Panc1 (cell line): ENCODE measurements around the gene SLC44A4. TPM values are rescaled to one million over a fixed set of nuclear protein-coding genes. Genes with fewer than 3 reads are reported as not detected.
A peak's percentile ranks its signal among the peaks of the same experiment; 100 is the strongest.

ENCODE experiments used
- ATAC-seq: fragments of 200-7000 bp; cut with Tn5 transposase; 2 replicates; pipeline ENCODE4 v1.9.1; 2020; ENCODE audit warnings: mild to moderate bottlenecking, moderate library complexity
- BruUV-seq: library from RNA; stranded (reverse); fragments of 400-500 nt; replicated peaks from 2 replicates; lab custom pipeline; 2021; lab: Mats Ljungman, UMichigan
- CTCF ChIA-PET: fragments of 300-600 bp; sonication (Branson Sonifier 250); formaldehyde crosslinking; loops from one replicate; lab custom pipeline; 2022; ENCODE audit warnings: antibody characterized with exemption; lab: Charles Lee
- POLR2A ChIA-PET: fragments of 300-600 bp; sonication (Branson Sonifier 250); formaldehyde crosslinking; loops from one replicate; lab custom pipeline; 2022; ENCODE audit warnings: antibody characterized with exemption; lab: Charles Lee
- DNase-seq: peaks from one replicate; pipeline ENCODE4 v3.0.0-alpha.2; 2010; ENCODE audit warnings: low read depth, low spot score
- H3K27ac ChIP-seq: 2 replicates; pipeline ENCODE4 v1.5.1; 2011; ENCODE audit warnings: mild to moderate bottlenecking, low read length, inconsistent platforms
- H3K27me3 ChIP-seq: fragments of 200-500 bp; sonication (Bioruptor generic); 2 replicates; pipeline ENCODE4 v1.6.0; 2014; ENCODE audit warnings: low read length, inconsistent platforms; ENCODE audit not compliant: control insufficient read depth, insufficient read depth
- H3K36me3 ChIP-seq: fragments of 200-500 bp; sonication (Bioruptor generic); 2 replicates; pipeline ENCODE4 v1.5.1; 2014; ENCODE audit warnings: inconsistent platforms, mild to moderate bottlenecking, low read length, moderate library complexity; ENCODE audit not compliant: control insufficient read depth, insufficient read depth
- H3K4me1 ChIP-seq: 2 replicates; pipeline ENCODE4 v1.5.1; 2011; ENCODE audit warnings: inconsistent platforms, mild to moderate bottlenecking, low read length, moderate library complexity; ENCODE audit not compliant: control insufficient read depth, insufficient read depth
- H3K4me3 ChIP-seq, 2 experiments: 2 replicates each; pipeline ENCODE4 v1.5.1; 2011 to 2012; ENCODE audit warnings: low read depth in 2 of 2, low read length in 2 of 2, mild to moderate bottlenecking in 2 of 2, inconsistent platforms in 1 of 2, moderate library complexity in 1 of 2
- H3K9me3 ChIP-seq: fragments of 200-500 bp; sonication (Bioruptor generic); 2 replicates; pipeline ENCODE4 v1.5.1; 2014; ENCODE audit warnings: low read depth, mild to moderate bottlenecking, inconsistent platforms, low read length, moderate library complexity; ENCODE audit not compliant: control insufficient read depth, insufficient read depth
- CTCF ChIP-seq: fragments of 450-650 bp; IDR thresholded peaks from 2 replicates; pipeline ENCODE4 v1.5.1; 2017; ENCODE audit warnings: mild to moderate bottlenecking
- POLR2AphosphoS5 ChIP-seq: IDR thresholded peaks from 2 replicates; pipeline ENCODE4 v1.6.1; 2012; ENCODE audit warnings: mild to moderate bottlenecking, low read depth, low read length, moderate library complexity
- REST ChIP-seq, 2 experiments: IDR thresholded peaks; 2 replicates each; pipeline ENCODE4 v1.6.1; 2011 to 2012; ENCODE audit warnings: low read depth in 2 of 2, control low read depth in 1 of 2, low read length in 1 of 2, mild to moderate bottlenecking in 1 of 2, moderate library complexity in 1 of 2; ENCODE audit not compliant: insufficient read depth in 1 of 2
- SIN3A ChIP-seq: IDR thresholded peaks from 2 replicates; pipeline ENCODE4 v1.6.1; 2012; ENCODE audit warnings: low read depth, mild to moderate bottlenecking, low read length, moderate library complexity, borderline replicate concordance; ENCODE audit not compliant: insufficient read depth
- TCF7L2 ChIP-seq: IDR thresholded peaks from 2 replicates; pipeline ENCODE4 v1.6.1; 2011; ENCODE audit warnings: mild to moderate bottlenecking, low read depth, low read length, inconsistent platforms
- in situ Hi-C: cut with HindIII; loops from 2 replicates; pipeline ENCODE4 v1.10.0; 2016; ENCODE audit warnings: low sequenced_read_pairs, low pct_unique_long_range_greater_than_20kb
- intact Hi-C: fragments of 100-400 bp; cut with micrococcal nuclease; formaldehyde crosslinking; loops from one replicate; pipeline ENCODE4 v1.10.0; 2022; ENCODE audit not compliant: unreplicated experiment
- total RNA-seq: library from RNA; stranded (reverse); gene quantifications from one replicate; pipeline ENCODE4 v1.2.1, GENCODE V29; 2021; ENCODE audit not compliant: unreplicated experiment

Gene SLC44A4
- total RNA-seq, 1 experiment from 2014 or later = 2.7 TPM

- H3K27ac ChIP-seq = peak overlapping the region; percentile 95
- H3K4me1 ChIP-seq = peaks cover 38% of the 10 kb centered on the region
- TF ChIP-seq TCF7L2 = no peak
- 0 out of 2 replicates have a peak, but pooled peaks have one; percentile 25 for TF ChIP-seq SIN3A
- intact Hi-C loops = loop anchor here (10.0 kb wide), 1 partner anchor 101 kb away; the partner anchor contains the start of gene CLIC1
- H3K9me3 ChIP-seq = no peaks in the 10 kb centered on the region
- BruUV-seq = no TSS peak
- peak overlapping the region; percentile 77 to 95 for H3K4me3 ChIP-seq
- POLR2A ChIA-PET = no interaction called here
- DNase-seq = no peak
- peaks cover 21% of the 10 kb centered on the region for H3K36me3 ChIP-seq
- in situ Hi-C loops = no loop called here
- no peak for ATAC-seq
- CTCF ChIA-PET = no interaction called here
- H3K27me3 ChIP-seq = no peaks in the 10 kb centered on the region
Observed at GRCh38 chr6:31836047-31836473, 42.7 kb downstream of the SLC44A4 start.

- peak overlapping the region; percentile 77 to 95 for H3K4me3 ChIP-seq
- peaks cover 30% of the 10 kb centered on the region for H3K4me1 ChIP-seq
- intact Hi-C loops = loop anchor here (5.0 to 10.0 kb wide), 2 partner anchors 100 to 152 kb away; partner anchors contain the start of genes CLIC1 and LY6G5C
- H3K9me3 ChIP-seq = no peaks in the 10 kb centered on the region
- ChIA-PET CTCF (no interaction called here), POLR2A (interaction anchor here (0.6 to 0.7 kb wide), 4 partner anchors 41 to 211 kb away, joined by 4 to 6 read pairs (median 6); no protein-coding TSS in a partner anchor)
- ATAC-seq (peak; percentile 89), DNase-seq (no peak)
- peak in 1 of 2 experiments; percentile 15; a peak in 1 of 4 replicates for TF ChIP-seq REST (IDR thresholded peaks at IDR 0.05; ENCODE audit: insufficient read depth in 1 of 2, low read depth in 2 of 2, low read length in 1 of 2)
- TF ChIP-seq SIN3A = peak; percentile 88; the same call in 1 of the 2 replicates
- TF ChIP-seq POLR2AphosphoS5 = peak; percentile 100
- TF ChIP-seq TCF7L2 = no peak
- no peak for TF ChIP-seq CTCF
- H3K27ac ChIP-seq = peak overlapping the region; percentile 95
- BruUV-seq = no TSS peak
- H3K27me3 ChIP-seq = no peaks in the 10 kb centered on the region
- peaks cover 21% of the 10 kb centered on the region for H3K36me3 ChIP-seq
- in situ Hi-C loops = no loop called here
Observed at GRCh38 chr6:31834367-31835250, 44.2 kb downstream of the SLC44A4 start.
